Measurements from ENCODE around the gene PRSS8.

The PRSS8 gene

GRCh38 chr16:31134091-31134571, 1.4 kb downstream of the PRSS8 start:
- peak overlapping the region; percentile 27 for H3K4me3 ChIP-seq (ENCODE audit: extremely low read depth, insufficient read depth, low read length, poor library complexity, severe bottlenecking)
- H3K27ac ChIP-seq (ENCODE audit: low read depth, low read length, severe bottlenecking) = no peak overlapping the region
- peaks cover 10% of the 10 kb centered on the region for H3K36me3 ChIP-seq (ENCODE audit: control insufficient read depth, insufficient read depth, low read length)
- peaks cover 22% of the 10 kb centered on the region for H3K4me1 ChIP-seq (ENCODE audit: control insufficient read depth, insufficient read depth, low read length, poor library complexity, severe bottlenecking)
- H3K9me3 ChIP-seq (ENCODE audit: control insufficient read depth, low read length) = no peaks in the 10 kb centered on the region
- 22 to 31% methylated on average over 2 to 3 of the region's 5 CpGs for WGBS, 2 experiments (ENCODE audit: insufficient coverage in 2 of 2)

GRCh38 chr16:31133046-31133501, 2.5 kb downstream of the PRSS8 start:
- Histone ChIP-seq H3K4me1 (ENCODE audit: control insufficient read depth, insufficient read depth, low read length, poor library complexity, severe bottlenecking) (peaks cover 16% of the 10 kb centered on the region), H3K4me3 (ENCODE audit: extremely low read depth, insufficient read depth, low read length, poor library complexity, severe bottlenecking) (no peak overlapping the region), H3K36me3 (ENCODE audit: control insufficient read depth, insufficient read depth, low read length) (peaks cover 14% of the 10 kb centered on the region), H3K9me3 (ENCODE audit: control insufficient read depth, low read length) (no peaks in the 10 kb centered on the region), H3K27ac (ENCODE audit: low read depth, low read length, severe bottlenecking) (no peak overlapping the region)
- WGBS, 2 experiments (ENCODE audit: insufficient coverage in 2 of 2) = 100% methylated on average over 4 to 6 of the region's 6 CpGs

- H3K4me1 ChIP-seq (ENCODE audit: control insufficient read depth, insufficient read depth, low read length, poor library complexity, severe bottlenecking) = peaks cover 16% of the 10 kb centered on the region
- 94 to 95% methylated on average over 12 to 16 of the region's 20 CpGs for WGBS, 2 experiments (ENCODE audit: insufficient coverage in 2 of 2)
- no peak overlapping the region for H3K4me3 ChIP-seq (ENCODE audit: extremely low read depth, insufficient read depth, low read length, poor library complexity, severe bottlenecking)
- no peaks in the 10 kb centered on the region for H3K9me3 ChIP-seq (ENCODE audit: control insufficient read depth, low read length)
- no peak overlapping the region for H3K27ac ChIP-seq (ENCODE audit: low read depth, low read length, severe bottlenecking)
- H3K36me3 ChIP-seq (ENCODE audit: control insufficient read depth, insufficient read depth, low read length) = peaks cover 20% of the 10 kb centered on the region
Observed at GRCh38 chr16:31132303-31132979, 3.1 kb downstream of the PRSS8 start.

- Histone ChIP-seq H3K36me3 (ENCODE audit: control insufficient read depth, insufficient read depth, low read length) (peaks cover 24% of the 10 kb centered on the region), H3K9me3 (ENCODE audit: control insufficient read depth, low read length) (no peaks in the 10 kb centered on the region), H3K4me1 (ENCODE audit: control insufficient read depth, insufficient read depth, low read length, poor library complexity, severe bottlenecking) (peaks cover 16% of the 10 kb centered on the region), H3K27ac (ENCODE audit: low read depth, low read length, severe bottlenecking) (no peak overlapping the region), H3K4me3 (ENCODE audit: extremely low read depth, insufficient read depth, low read length, poor library complexity, severe bottlenecking) (no peak overlapping the region)
- 89 to 96% methylated on average over 5 of the region's 5 CpGs for whole genome bisulfite sequencing, 2 experiments (ENCODE audit: insufficient coverage in 2 of 2)
Observed at GRCh38 chr16:31131841-31132271, 3.7 kb downstream of the PRSS8 start.

GRCh38 chr16:31131416-31131815, 4.1 kb downstream of the PRSS8 start:
- Histone ChIP-seq H3K27ac (ENCODE audit: low read depth, low read length, severe bottlenecking) (no peak overlapping the region), H3K4me3 (ENCODE audit: extremely low read depth, insufficient read depth, low read length, poor library complexity, severe bottlenecking) (no peak overlapping the region), H3K36me3 (ENCODE audit: control insufficient read depth, insufficient read depth, low read length) (peaks cover 24% of the 10 kb centered on the region), H3K4me1 (ENCODE audit: control insufficient read depth, insufficient read depth, low read length, poor library complexity, severe bottlenecking) (peaks cover 16% of the 10 kb centered on the region), H3K9me3 (ENCODE audit: control insufficient read depth, low read length) (no peaks in the 10 kb centered on the region)
- 95 to 96% methylated on average over 10 of the region's 11 CpGs for WGBS, 2 experiments (ENCODE audit: insufficient coverage in 2 of 2)

GRCh38 chr16:31130899-31131298, 4.6 kb downstream of the PRSS8 start:
- Histone ChIP-seq H3K4me1 (ENCODE audit: control insufficient read depth, insufficient read depth, low read length, poor library complexity, severe bottlenecking) (peaks cover 15% of the 10 kb centered on the region), H3K4me3 (ENCODE audit: extremely low read depth, insufficient read depth, low read length, poor library complexity, severe bottlenecking) (no peak overlapping the region), H3K27ac (ENCODE audit: low read depth, low read length, severe bottlenecking) (no peak overlapping the region), H3K36me3 (ENCODE audit: control insufficient read depth, insufficient read depth, low read length) (peaks cover 24% of the 10 kb centered on the region), H3K9me3 (ENCODE audit: control insufficient read depth, low read length) (no peaks in the 10 kb centered on the region)
- 91 to 100% methylated on average over 2 to 3 of the region's 6 CpGs for WGBS, 2 experiments (ENCODE audit: insufficient coverage in 2 of 2)

- Histone ChIP-seq H3K4me3 (ENCODE audit: extremely low read depth, insufficient read depth, low read length, poor library complexity, severe bottlenecking) (no peak overlapping the region), H3K4me1 (ENCODE audit: control insufficient read depth, insufficient read depth, low read length, poor library complexity, severe bottlenecking) (peaks cover 11% of the 10 kb centered on the region), H3K27ac (ENCODE audit: low read depth, low read length, severe bottlenecking) (no peak overlapping the region), H3K36me3 (ENCODE audit: control insufficient read depth, insufficient read depth, low read length) (peaks cover 24% of the 10 kb centered on the region), H3K9me3 (ENCODE audit: control insufficient read depth, low read length) (no peaks in the 10 kb centered on the region)
- WGBS, 2 experiments (ENCODE audit: insufficient coverage in 2 of 2) = 94 to 97% methylated on average over 7 to 9 of the region's 10 CpGs
Observed at GRCh38 chr16:31130336-31130891, 5.1 kb downstream of the PRSS8 start.

- H3K9me3 ChIP-seq (ENCODE audit: control insufficient read depth, low read length) = no peaks in the 10 kb centered on the region
- H3K4me1 ChIP-seq (ENCODE audit: control insufficient read depth, insufficient read depth, low read length, poor library complexity, severe bottlenecking) = peaks cover 5% of the 10 kb centered on the region
- no peak overlapping the region for H3K27ac ChIP-seq (ENCODE audit: low read depth, low read length, severe bottlenecking)
- peaks cover 24% of the 10 kb centered on the region for H3K36me3 ChIP-seq (ENCODE audit: control insufficient read depth, insufficient read depth, low read length)
- 90 to 94% methylated on average over 23 to 24 of the region's 29 CpGs for WGBS, 2 experiments (ENCODE audit: insufficient coverage in 2 of 2)
- no peak overlapping the region for H3K4me3 ChIP-seq (ENCODE audit: extremely low read depth, insufficient read depth, low read length, poor library complexity, severe bottlenecking)
Observed at GRCh38 chr16:31129568-31130335, 5.8 kb downstream of the PRSS8 start.

GRCh38 chr16:31128711-31129567, 6.6 kb downstream of the PRSS8 start:
- Histone ChIP-seq H3K27ac (ENCODE audit: low read depth, low read length, severe bottlenecking) (no peak overlapping the region), H3K4me3 (ENCODE audit: extremely low read depth, insufficient read depth, low read length, poor library complexity, severe bottlenecking) (no peak overlapping the region), H3K36me3 (ENCODE audit: control insufficient read depth, insufficient read depth, low read length) (peaks cover 24% of the 10 kb centered on the region), H3K4me1 (ENCODE audit: control insufficient read depth, insufficient read depth, low read length, poor library complexity, severe bottlenecking) (peaks cover under 1% of the 10 kb centered on the region), H3K9me3 (ENCODE audit: control insufficient read depth, low read length) (no peaks in the 10 kb centered on the region)
- 91 to 94% methylated on average over 13 of the region's 14 CpGs for WGBS, 2 experiments (ENCODE audit: insufficient coverage in 2 of 2)

- H3K9me3 ChIP-seq (ENCODE audit: control insufficient read depth, low read length) = no peaks in the 10 kb centered on the region
- no peak overlapping the region for H3K27ac ChIP-seq (ENCODE audit: low read depth, low read length, severe bottlenecking)
- H3K4me1 ChIP-seq (ENCODE audit: control insufficient read depth, insufficient read depth, low read length, poor library complexity, severe bottlenecking) = no peaks in the 10 kb centered on the region
- no peak overlapping the region for H3K4me3 ChIP-seq (ENCODE audit: extremely low read depth, insufficient read depth, low read length, poor library complexity, severe bottlenecking)
- H3K36me3 ChIP-seq (ENCODE audit: control insufficient read depth, insufficient read depth, low read length) = peaks cover 38% of the 10 kb centered on the region
- 95 to 96% methylated on average over 7 to 13 of the region's 13 CpGs for WGBS, 2 experiments (ENCODE audit: insufficient coverage in 2 of 2)
Observed at GRCh38 chr16:31127182-31127581, 8.3 kb downstream of the PRSS8 start.
